CD4-positive, alpha-beta T cell treated with Interferon gamma for 1 hour (primary cell): ENCODE results near the gene BAHCC1.
"Not testable (repeated sequence)": the region's sequence is repeated elsewhere in the genome, so short reads cannot be mapped to it uniquely, and the experiment has no call there.

ENCODE experiments used
- DNase-seq: peaks from one replicate; pipeline ENCODE4 v3.0.0-alpha.2; 2020

Gene BAHCC1

DNA sequence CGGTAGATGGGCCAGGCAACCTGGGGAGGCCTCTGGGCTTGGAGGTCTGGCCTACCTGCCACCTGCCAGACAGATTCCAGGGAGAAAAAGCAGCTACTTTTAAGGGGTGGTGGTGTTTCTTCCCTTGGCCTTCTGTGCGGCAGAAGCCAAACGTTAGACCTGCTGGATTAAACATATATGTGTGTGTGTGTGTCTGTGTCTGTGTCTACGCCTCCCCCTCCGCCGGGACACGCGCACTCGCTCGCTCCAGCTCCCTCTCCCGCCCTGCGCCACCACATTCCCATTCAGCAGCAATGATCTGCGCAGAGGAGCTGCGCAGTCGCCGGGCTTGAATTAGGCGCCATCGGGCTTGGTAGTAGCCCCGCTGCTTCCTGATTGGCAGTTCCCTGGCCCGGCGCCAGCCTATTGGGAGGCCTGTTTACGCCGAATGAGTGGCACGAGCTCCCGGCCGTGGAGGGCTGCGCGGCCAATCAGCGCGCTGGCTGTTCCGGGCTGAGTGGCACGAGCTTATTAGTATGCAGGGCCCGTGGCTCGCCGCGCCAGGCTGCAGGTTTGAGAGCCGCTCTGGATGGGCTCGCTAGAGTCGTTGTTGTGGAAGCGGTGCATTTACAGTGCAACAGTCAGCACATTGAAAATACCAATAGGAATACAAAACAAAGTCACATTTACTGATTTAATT is at the start of gene BAHCC1:
BAHCC1 (plus strand) TSS at position 537 of the 679 bp plus-strand sequence. CDS start 4,283 bp downstream, outside the sequence.
- DNase-seq = peak; percentile 93

GRCh38 chr17:81346090-81346907 is 49.0 kb upstream of the BAHCC1 start:
- peak; percentile 95 for DNase-seq

- no peak for DNase-seq
These were observed 48.3 kb upstream of the BAHCC1 start for GRCh38 chr17:81346908-81347349.

GRCh38 chr17:81347437-81347836 is 47.8 kb upstream of the BAHCC1 start:
- no peak for DNase-seq

- no peak for DNase-seq
These were observed 46.9 kb upstream of the BAHCC1 start for GRCh38 chr17:81348097-81349055.

DNA sequence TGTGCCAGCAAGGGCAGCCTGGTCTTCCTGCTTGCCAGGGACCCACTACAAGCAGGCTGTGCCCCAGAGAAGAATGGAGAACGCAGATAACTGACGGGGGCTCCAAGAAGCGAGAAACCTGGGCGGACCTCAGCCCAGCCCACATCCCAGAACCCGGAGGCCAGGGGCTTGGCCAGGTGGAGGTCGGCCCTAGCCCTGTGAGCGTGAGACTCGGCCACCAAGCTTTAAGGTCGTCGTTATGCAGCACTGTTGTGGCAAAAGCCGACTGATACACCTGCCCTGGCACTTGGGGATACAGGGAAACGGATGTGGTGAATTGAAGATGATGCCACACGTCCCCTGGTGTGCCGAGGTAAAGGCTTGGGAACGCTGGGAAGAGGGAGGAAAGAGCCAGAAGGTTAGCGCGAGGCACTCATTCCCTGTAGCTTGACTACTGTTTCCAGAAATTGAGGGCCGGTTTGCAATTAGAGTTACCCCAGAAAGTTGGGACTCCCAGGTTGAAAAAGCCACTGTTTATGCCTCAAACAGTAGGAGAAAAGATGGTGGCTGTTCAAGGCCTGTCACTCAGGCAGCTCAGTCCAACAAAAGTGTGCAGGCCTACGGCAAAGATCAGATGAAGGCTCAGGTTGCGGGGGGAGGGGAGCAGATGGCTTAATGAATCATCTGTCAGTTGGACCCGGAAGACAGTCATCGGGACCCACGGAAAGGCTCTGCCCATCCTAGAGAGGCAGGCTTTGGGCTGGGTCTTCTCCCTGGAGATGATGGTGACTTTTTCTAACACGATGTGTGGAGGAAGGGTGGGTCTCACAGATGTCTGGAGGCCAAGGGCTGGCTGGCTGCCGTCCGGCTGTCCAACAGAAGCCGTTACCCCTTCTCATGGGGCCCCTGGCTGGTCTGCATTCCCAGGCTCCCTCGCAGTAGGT is 45.6 kb upstream of the BAHCC1 start:
- no peak for DNase-seq

DNA sequence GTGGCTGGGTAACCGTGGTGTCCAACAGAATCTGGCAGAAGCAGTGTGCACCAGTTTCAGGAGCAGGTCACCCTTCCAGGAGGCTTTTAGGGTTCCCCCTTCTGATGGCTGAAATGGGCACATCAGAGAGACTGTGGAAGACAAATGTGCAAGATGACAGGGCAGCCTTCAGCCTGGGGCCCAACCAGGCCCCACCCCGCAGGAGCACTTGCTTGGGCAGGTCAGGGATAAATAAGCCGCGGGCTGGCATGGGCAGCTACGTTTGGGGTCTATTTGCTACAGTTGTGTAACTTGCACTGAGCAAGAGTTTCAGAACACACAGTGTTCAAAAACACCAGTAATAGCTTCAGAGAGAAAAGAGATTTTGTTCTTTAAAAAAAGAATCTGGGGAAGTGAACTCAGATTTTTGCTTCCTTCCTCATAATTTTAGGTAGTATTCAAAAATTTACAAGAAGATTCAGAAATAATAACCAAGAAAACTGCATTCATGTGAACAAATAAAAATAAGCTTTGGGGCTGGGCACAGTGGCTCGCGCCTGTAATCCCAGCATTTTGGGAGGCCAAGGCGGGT is 44.9 kb upstream of the BAHCC1 start:
- DNase-seq = no peak

GRCh38 chr17:81351329-81352052 is 43.8 kb upstream of the BAHCC1 start:
- not testable (repeated sequence) for DNase-seq

GRCh38 chr17:81352056-81352455 is 43.2 kb upstream of the BAHCC1 start:
- not testable (repeated sequence) for DNase-seq

- no peak for DNase-seq
These were observed 40.9 kb upstream of the BAHCC1 start for GRCh38 chr17:81354252-81354953.

DNA sequence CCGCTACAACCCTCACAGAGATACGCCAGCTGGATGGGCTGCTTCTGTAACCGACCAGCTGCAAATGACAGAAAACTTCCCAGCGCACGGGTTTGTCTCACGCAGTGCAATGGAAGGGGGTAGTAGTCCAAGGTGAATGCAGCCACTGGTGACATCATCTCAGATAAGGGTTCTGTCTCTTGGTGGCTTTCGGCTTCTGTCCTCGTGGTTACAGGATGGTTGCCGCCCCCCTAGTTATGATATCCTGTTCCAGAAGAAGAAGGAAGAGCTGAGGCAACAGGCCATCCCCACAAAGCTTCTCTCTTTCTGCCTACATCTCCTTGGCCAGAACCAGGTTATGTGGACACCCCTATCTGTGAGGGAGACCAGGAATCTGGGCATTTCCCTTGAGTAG is 40.3 kb upstream of the BAHCC1 start:
- DNase-seq = no peak

GRCh38 chr17:81359218-81359617 is 36.0 kb upstream of the BAHCC1 start:
- DNase-seq = no peak

DNA sequence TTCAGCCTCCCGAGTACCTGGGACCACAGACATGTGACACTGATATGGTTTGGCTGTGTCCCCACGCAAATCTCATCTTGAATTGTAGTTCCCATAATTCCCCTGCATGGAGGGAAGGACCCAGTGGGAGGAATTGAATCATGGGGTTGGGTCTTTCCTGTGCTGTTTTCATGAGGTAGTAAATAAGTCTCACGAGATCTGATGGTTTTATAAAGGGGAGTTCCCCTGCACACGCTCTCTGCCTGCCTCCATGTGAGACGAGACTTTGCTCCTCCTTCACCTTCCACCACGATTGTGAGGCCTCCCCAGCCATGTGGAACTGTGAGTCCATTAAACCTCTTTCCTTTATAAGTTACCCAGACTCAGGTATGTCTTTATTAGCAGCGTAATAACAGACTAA is 33.3 kb upstream of the BAHCC1 start:
- DNase-seq = not testable (repeated sequence)

GRCh38 chr17:81364278-81365147 is 30.7 kb upstream of the BAHCC1 start:
- DNase-seq = no peak

GRCh38 chr17:81365148-81365600 is 30.1 kb upstream of the BAHCC1 start:
- DNase-seq = peak; percentile 34

DNA sequence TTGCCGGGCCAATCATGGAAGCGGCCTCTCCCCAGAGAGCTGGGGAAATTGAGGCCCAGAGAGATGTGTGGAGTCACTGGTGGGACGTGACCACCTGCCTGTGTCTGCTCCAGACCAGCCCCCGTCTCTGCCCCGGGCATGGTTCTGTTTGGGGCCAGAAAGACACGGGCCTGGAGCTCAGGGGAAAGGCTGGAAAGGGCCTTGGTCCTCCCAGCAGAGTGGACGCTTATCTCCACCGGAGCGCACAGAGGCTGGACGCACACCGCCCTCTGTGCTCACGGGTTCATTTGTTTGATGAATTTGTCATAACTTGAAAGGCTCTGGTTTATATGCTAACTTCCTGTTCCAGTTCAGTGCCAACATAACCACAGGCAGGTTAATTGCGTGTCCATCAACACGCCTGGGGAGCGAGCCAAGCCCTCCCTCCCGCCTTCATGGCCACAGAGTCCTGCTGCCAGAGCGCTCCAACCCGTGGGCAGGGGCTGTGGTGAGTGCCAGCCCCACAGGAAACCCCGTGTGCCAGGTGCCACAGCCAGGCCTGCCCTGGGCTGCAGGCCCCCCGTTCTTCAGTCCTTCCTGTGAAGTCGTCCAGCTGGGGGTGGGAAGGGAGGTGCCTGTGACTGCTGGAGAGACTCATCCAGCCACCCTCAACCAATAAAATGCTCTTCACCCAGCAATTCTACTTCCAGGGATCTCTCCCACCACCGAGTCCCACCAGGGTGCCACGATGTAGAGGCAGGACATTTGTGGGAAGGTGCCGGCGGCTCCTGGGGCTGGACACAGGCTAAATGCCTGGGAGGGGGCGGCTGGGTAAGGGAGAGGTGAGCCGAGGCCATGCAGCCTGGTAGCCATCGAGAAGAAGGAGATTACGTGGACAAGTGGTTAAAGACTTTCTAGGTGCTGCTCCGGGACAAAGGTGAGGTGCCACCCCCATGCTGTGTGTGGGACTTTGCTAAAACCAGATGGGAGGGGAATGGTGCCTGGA is 29.4 kb upstream of the BAHCC1 start:
- DNase-seq = peak; percentile 24

GRCh38 chr17:81366648-81367047 is 28.6 kb upstream of the BAHCC1 start:
- no peak for DNase-seq

GRCh38 chr17:81367171-81367570 is 28.1 kb upstream of the BAHCC1 start:
- no peak for DNase-seq
